Transverse colon (tissue), 4 donors: ENCODE data around the gene NBEA. TPM values are rescaled to one million over a fixed set of nuclear protein-coding genes. Genes with fewer than 3 reads are reported as not detected.
"Not testable (repeated sequence)": the region's sequence is repeated elsewhere in the genome, so short reads cannot be mapped to it uniquely, and the experiment has no call there.

ENCODE experiments used
- DNase-seq: peaks from one replicate; pipeline ENCODE4 v3.0.0-alpha.2; 2019
- H3K27ac ChIP-seq, 4 donors: fragments of 200-600 bp; sonication (generic); 2 replicates each; pipeline ENCODE4 v1.5.1; 2016 to 2018; ENCODE audit warnings: inconsistent platforms in 4 of 4
- H3K27me3 ChIP-seq: fragments of 200-600 bp; sonication (generic); 2 replicates; pipeline ENCODE4 v1.5.1; 2017; ENCODE audit warnings: inconsistent platforms
- H3K36me3 ChIP-seq, 4 donors: fragments of 200-600 bp; sonication (generic); 2 replicates each; pipeline ENCODE4 v1.5.1; 2017 to 2019; ENCODE audit warnings: inconsistent platforms in 4 of 4
- H3K4me1 ChIP-seq, 4 donors: fragments of 200-600 bp; sonication (generic); 2 replicates each; pipeline ENCODE4 v1.5.1; 2017 to 2020; ENCODE audit warnings: inconsistent platforms in 4 of 4
- H3K4me3 ChIP-seq, 4 donors: fragments of 200-600 bp; sonication (generic); 1 replicate in 1 of 4; 2 replicates in 3 of 4; pipeline versions ENCODE4 v1.5.1 to v1.6.1; 2017 to 2019; ENCODE audit warnings: inconsistent platforms in 4 of 4
- H3K9me3 ChIP-seq, 2 donors: fragments of 200-600 bp; sonication (generic); 2 replicates each; pipeline ENCODE4 v1.5.1; 2017 to 2019; ENCODE audit warnings: inconsistent platforms in 2 of 2
- EP300 ChIP-seq: sonication (generic); formaldehyde crosslinking; IDR thresholded peaks from one replicate; pipeline ENCODE4 v1.6.1; 2017; ENCODE audit warnings: antibody characterized with exemption, low read depth
- POLR2A ChIP-seq: fragments of 450-650 bp; IDR thresholded peaks from one replicate; pipeline ENCODE4 v1.6.1; 2016; ENCODE audit warnings: antibody characterized with exemption, mild to moderate bottlenecking, moderate library complexity
- POLR2AphosphoS5 ChIP-seq, 3 donors: sonication (generic); formaldehyde crosslinking; IDR thresholded peaks; one replicate each; pipeline ENCODE4 v1.6.1; 2016; ENCODE audit warnings: antibody characterized with exemption in 3 of 3
- WGBS, 2 donors: methylation state at CpG; one replicate each; pipeline ENCODE4 v1.1.5; 2018; ENCODE audit warnings: low coverage in 1 of 2; 5-methylcytosine and 5-hydroxymethylcytosine counted together
- in situ Hi-C, 4 donors: fragments of 200-750 bp; cut with MboI; loops; one replicate each; pipeline versions ENCODE4 v1.15.0 to v1.15.1; 2017; ENCODE audit warnings: low sequenced_read_pairs in 3 of 4, low pct_ligation_motif_present in 1 of 4, low pct_unique_long_range_greater_than_20kb in 1 of 4
- intact Hi-C: fragments of 100-400 bp; cut with DNase I; formaldehyde crosslinking; loops from one replicate; pipeline ENCODE4 v1.15.1; 2023; ENCODE audit warnings: low total_unique reads
- total RNA-seq, 4 donors: library from RNA; depleted of rRNA; stranded (reverse); fragments of >200 nt; gene quantifications; one replicate each; pipeline ENCODE4 v1.1.0, GENCODE V29; 2016
- TF ChIP-seq, protein P1 (sequence below), 5 experiments: fragments of 200-600 bp in 3 of 5; fragments of 450-650 bp in 2 of 5; sonication (generic) in 3 of 5; IDR thresholded peaks; 1 replicate in 2 of 5; 2 replicates in 3 of 5; pipeline ENCODE4 v1.5.1; 2016 to 2017; ENCODE audit warnings: antibody characterized with exemption in 5 of 5, inconsistent platforms in 3 of 5, mild to moderate bottlenecking in 2 of 5, moderate library complexity in 1 of 5

NBEA gene
- total RNA-seq, 4 donors from 2014 or later = 8.2 to 21.1 (median 12.5) TPM

DNA sequence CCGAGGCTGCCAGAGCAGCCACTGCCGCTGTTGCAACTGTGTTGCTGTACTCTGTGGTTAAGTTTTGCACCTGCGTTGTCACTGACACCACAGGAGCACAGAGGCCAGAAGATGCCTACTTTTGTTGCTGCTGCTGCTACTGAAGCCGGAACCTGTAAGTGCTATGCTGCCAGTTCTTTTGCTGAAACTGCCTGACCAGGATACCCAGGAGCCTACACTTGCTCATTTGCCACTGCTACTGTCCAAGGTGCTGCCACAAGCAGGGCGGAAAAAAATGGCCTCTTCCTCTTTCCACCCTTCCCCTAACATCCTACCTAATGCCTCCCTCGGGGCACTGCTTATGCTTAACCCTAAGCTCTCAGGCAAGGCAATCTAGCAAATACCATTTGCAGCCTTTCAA is 29.0 kb upstream of the NBEA start:
- intact Hi-C loops = no loop called here
- H3K27ac ChIP-seq = no peak overlapping the region
- WGBS, 2 donors = 56% methylated on average over 6 of the region's 6 CpGs; no CpG with 5 or more reads in 1 of the 2 donors

DNA sequence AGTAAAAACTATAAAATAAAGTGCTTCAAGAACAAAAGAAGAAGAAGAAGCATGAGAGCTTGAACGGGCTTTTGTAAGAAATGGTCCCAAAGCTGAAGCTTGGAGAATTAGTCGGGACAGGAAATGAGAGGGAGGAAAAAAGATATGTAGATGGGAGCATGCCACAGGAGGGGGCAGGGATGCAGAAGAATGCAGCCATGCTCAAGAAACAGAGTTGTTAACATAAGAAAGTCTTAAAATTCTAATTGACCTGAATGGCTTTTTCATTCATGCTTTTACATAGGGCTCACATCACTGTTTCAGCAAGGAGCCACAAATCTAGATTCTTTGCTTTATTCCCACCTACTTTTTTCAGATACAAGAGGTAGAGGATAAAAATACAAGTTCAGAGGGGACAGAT is 27.7 kb upstream of the NBEA start:
- Histone ChIP-seq H3K4me1 (no peaks in the 10 kb centered on the region), H3K36me3 (no peaks in the 10 kb centered on the region), H3K27me3 (no peaks in the 10 kb centered on the region), H3K4me3 (no peak overlapping the region), H3K9me3 (no peaks in the 10 kb centered on the region), H3K27ac (no peak overlapping the region)
- 25 to 32% methylated on average over 2 of the region's 2 CpGs for WGBS, 2 donors
- intact Hi-C loops = no loop called here
- in situ Hi-C loops = no loop called here
- DNase-seq = no peak
- TF ChIP-seq POLR2A (no peak), POLR2AphosphoS5 (IDR thresholded peaks at IDR 0.05) (no peak), EP300 (no peak)
- TF ChIP-seq, protein P1, sequence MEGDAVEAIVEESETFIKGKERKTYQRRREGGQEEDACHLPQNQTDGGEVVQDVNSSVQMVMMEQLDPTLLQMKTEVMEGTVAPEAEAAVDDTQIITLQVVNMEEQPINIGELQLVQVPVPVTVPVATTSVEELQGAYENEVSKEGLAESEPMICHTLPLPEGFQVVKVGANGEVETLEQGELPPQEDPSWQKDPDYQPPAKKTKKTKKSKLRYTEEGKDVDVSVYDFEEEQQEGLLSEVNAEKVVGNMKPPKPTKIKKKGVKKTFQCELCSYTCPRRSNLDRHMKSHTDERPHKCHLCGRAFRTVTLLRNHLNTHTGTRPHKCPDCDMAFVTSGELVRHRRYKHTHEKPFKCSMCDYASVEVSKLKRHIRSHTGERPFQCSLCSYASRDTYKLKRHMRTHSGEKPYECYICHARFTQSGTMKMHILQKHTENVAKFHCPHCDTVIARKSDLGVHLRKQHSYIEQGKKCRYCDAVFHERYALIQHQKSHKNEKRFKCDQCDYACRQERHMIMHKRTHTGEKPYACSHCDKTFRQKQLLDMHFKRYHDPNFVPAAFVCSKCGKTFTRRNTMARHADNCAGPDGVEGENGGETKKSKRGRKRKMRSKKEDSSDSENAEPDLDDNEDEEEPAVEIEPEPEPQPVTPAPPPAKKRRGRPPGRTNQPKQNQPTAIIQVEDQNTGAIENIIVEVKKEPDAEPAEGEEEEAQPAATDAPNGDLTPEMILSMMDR (IDR thresholded peaks at IDR 0.05) = no peak

More for the DNA sequence above, 29.0 kb upstream of the NBEA start:
- in situ Hi-C loops = no loop called here
- TF ChIP-seq POLR2AphosphoS5 (IDR thresholded peaks at IDR 0.05) = no peak
- no peak for TF ChIP-seq EP300
- Histone ChIP-seq H3K36me3 (no peaks in the 10 kb centered on the region), H3K27me3 (no peaks in the 10 kb centered on the region), H3K4me1 (no peaks in the 10 kb centered on the region), H3K9me3 (no peaks in the 10 kb centered on the region), H3K4me3 (no peak overlapping the region)
- no peak for DNase-seq

DNA sequence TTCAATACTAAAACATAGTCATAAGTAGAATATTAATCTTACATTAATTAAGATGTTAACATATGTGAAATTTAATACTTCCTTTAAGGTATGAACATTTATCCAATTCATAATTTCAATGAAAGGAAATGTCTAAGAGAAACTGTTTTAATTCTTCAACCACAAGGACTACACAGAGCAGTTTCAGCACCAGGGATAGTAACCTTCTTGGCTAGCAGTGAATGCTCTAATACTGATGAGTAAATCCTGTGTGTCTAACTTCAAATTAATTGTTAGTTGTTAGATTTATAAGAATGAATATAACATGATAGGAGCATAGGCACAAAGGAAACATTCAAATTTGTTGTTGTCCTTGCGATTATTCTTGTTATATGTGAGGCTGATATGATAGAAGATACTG is 15.6 kb upstream of the NBEA start:
- intact Hi-C loops = no loop called here

DNA sequence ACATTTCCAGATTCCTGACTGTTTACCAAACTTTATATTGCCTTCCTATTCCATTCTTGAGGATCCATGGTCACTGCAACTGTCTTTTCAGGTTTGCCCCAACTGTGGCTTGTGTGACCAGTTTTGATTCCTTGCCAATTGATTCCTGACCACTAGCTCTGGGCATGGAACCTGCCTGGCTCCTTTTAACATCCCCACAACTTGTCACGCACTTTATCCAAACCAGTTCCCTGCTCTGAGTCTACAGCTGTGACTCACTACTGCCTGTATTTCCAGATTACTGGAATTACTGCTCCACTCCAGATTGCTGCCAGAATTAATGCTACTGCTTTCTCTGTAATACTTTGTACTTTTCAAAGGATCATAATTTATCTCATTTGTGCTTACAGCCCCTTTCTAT is 13.4 kb upstream of the NBEA start:
- H3K4me3 ChIP-seq, intact Hi-C loops, H3K27ac ChIP-seq, H3K36me3 ChIP-seq, H3K9me3 ChIP-seq, in situ Hi-C loops, DNase-seq, H3K27me3 ChIP-seq, H3K4me1 ChIP-seq: not testable (repeated sequence)
- 81% methylated on average over 1 of the region's 1 CpG; no CpG with 5 or more reads in 1 of the 2 donors for WGBS, 2 donors

More for the DNA sequence above, 15.6 kb upstream of the NBEA start:
- WGBS, 2 donors = 73 to 93% methylated on average over 1 of the region's 1 CpG
- no peaks in the 10 kb centered on the region for H3K27me3 ChIP-seq
- H3K27ac ChIP-seq = no peak overlapping the region
- no peaks in the 10 kb centered on the region for H3K36me3 ChIP-seq
- DNase-seq = no peak
- in situ Hi-C loops = no loop called here
- no peaks in the 10 kb centered on the region for H3K4me1 ChIP-seq
- H3K4me3 ChIP-seq = no peak overlapping the region
- no peaks in the 10 kb centered on the region for H3K9me3 ChIP-seq
- no peak for TF ChIP-seq POLR2A
- TF ChIP-seq POLR2AphosphoS5 (IDR thresholded peaks at IDR 0.05) = no peak
- TF ChIP-seq, protein P1 (IDR thresholded peaks at IDR 0.05) = no peak
- no peak for TF ChIP-seq EP300

DNA sequence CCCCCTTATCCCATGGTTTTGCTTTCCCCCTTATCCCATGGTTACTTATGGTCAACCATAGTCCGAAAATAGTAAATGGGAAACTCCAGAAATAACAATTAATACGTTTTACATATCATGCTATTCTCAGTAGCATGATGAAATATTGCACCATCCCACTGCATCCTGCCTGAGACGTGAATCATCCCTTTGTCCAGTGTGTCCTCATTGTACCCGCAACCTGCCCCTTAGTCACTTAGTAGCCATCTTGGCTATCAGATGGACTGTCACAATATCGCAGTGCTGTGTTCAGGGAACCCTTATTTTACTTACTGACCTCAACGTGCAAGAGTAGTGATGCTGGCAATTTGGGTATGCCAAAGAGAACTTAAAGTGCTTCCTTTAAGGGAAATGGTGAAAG is 10.5 kb upstream of the NBEA start:
- H3K27ac ChIP-seq = no peak overlapping the region
- 52 to 73% methylated on average over 2 to 6 of the region's 6 CpGs for WGBS, 2 donors
- no peak overlapping the region for H3K4me3 ChIP-seq
- no peaks in the 10 kb centered on the region for H3K36me3 ChIP-seq
- TF ChIP-seq POLR2A = no peak
- H3K9me3 ChIP-seq = no peaks in the 10 kb centered on the region
- no peaks in the 10 kb centered on the region for H3K4me1 ChIP-seq
- in situ Hi-C loops = no loop called here
- no peaks in the 10 kb centered on the region for H3K27me3 ChIP-seq
- DNase-seq = no peak
- intact Hi-C loops = no loop called here

DNA sequence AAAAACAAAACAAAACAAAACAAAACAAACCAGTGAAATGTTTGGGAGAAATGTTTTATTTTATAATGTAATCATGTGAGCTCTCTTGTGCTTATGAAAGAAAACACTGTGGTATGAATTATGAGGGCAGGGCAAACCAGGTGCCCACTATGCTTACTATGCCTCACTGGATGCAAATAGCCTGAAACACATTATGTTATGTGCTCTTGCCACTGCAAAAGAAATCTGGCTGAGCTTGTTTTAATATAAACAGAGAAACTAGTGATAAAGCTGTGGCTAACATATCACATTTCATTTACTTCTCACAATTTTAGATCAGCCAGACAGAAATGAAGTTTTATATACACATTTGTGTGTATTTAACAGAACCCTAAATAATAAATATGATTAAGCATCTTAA is 8.7 kb upstream of the NBEA start:
- intact Hi-C loops (no loop called here), in situ Hi-C loops (no loop called here)
- H3K27ac ChIP-seq = no peak overlapping the region

More for the DNA sequence above, 8.7 kb upstream of the NBEA start:
- Histone ChIP-seq H3K27me3 (no peaks in the 10 kb centered on the region), H3K4me1 (no peaks in the 10 kb centered on the region), H3K9me3 (no peaks in the 10 kb centered on the region), H3K36me3 (no peaks in the 10 kb centered on the region), H3K4me3 (no peak overlapping the region)
- no peak for DNase-seq
- TF ChIP-seq EP300 = no peak
- TF ChIP-seq POLR2AphosphoS5 (IDR thresholded peaks at IDR 0.05) = no peak
- TF ChIP-seq, protein P1 (IDR thresholded peaks at IDR 0.05) = no peak
- TF ChIP-seq POLR2A = no peak
